GM21390 (cell line): Measurements from ENCODE around the gene TIGD3.

Experiments used
- ATAC-seq: cut with Tn5 transposase; IDR thresholded peaks from one replicate; pipeline ENCODE4 v1.9.1; 2021; ENCODE audit not compliant: unreplicated experiment

The TIGD3 gene

GRCh38 chr11:65389294-65389980 is 34.9 kb downstream of the TIGD3 start:
- no peak for ATAC-seq

GRCh38 chr11:65390099-65390941 is 35.8 kb downstream of the TIGD3 start:
- no peak for ATAC-seq

- ATAC-seq: no peak
Observed at GRCh38 chr11:65390996-65391395, 36.4 kb downstream of the TIGD3 start.

GRCh38 chr11:65392186-65392829 is 37.8 kb downstream of the TIGD3 start:
- no peak for ATAC-seq

GRCh38 chr11:65392899-65393298 is 38.3 kb downstream of the TIGD3 start:
- ATAC-seq: no peak

GRCh38 chr11:65393513-65394079 is 39.0 kb downstream of the TIGD3 start:
- no peak for ATAC-seq

GRCh38 chr11:65394125-65394536 is 39.6 kb downstream of the TIGD3 start:
- no peak for ATAC-seq

- no peak for ATAC-seq
Observed at GRCh38 chr11:65395961-65396530, 41.5 kb downstream of the TIGD3 start.

GRCh38 chr11:65396769-65397745 is 42.5 kb downstream of the TIGD3 start:
- ATAC-seq: no peak

GRCh38 chr11:65398362-65398910 is 43.9 kb downstream of the TIGD3 start:
- no peak for ATAC-seq

- ATAC-seq: no peak
Observed at GRCh38 chr11:65399249-65399648, 44.7 kb downstream of the TIGD3 start.

- no peak for ATAC-seq
Observed at GRCh38 chr11:65399845-65400244, 45.3 kb downstream of the TIGD3 start.

- no peak for ATAC-seq
Observed at GRCh38 chr11:65400307-65401072, 45.9 kb downstream of the TIGD3 start.

GRCh38 chr11:65401073-65401802 is 46.7 kb downstream of the TIGD3 start:
- no peak for ATAC-seq

GRCh38 chr11:65401803-65402248 is 47.3 kb downstream of the TIGD3 start:
- ATAC-seq: no peak

- ATAC-seq: no peak
Observed at GRCh38 chr11:65402790-65403189, 48.2 kb downstream of the TIGD3 start.

- ATAC-seq: no peak
Observed at GRCh38 chr11:65403607-65404121, 49.1 kb downstream of the TIGD3 start.

- no peak for ATAC-seq
Observed at GRCh38 chr11:65404210-65404609, 49.7 kb downstream of the TIGD3 start.
